Activated CD4-positive, alpha-beta T cell treated with anti-CD3 and anti-CD28 coated beads, Interleukin-2, amount 10 ng/mL, durations not matched to agents 7 days and 5 days (primary cell): ENCODE results near the gene CCDC152. TPM values are rescaled to one million over a fixed set of nuclear protein-coding genes. Genes with fewer than 3 reads are reported as not detected.

ENCODE experiments used
- CTCF ChIA-PET: fragments of 350-600 bp; sonication (Branson Sonifier 250); formaldehyde crosslinking; loops from one replicate; lab custom pipeline; 2021; ENCODE audit warnings: antibody characterized with exemption; lab: Charles Lee
- POLR2A ChIA-PET: fragments of 350-600 bp; sonication (Branson Sonifier 250); formaldehyde crosslinking; loops from one replicate; lab custom pipeline; 2021; ENCODE audit warnings: antibody characterized with exemption; lab: Charles Lee
- DNase-seq: peaks from one replicate; pipeline ENCODE4 v3.0.0-alpha.2; 2020
- H3K27ac Mint-ChIP-seq: one replicate; pipeline ENCODE4 v1.8.0; 2021; ENCODE audit warnings: mild to moderate bottlenecking, moderate library complexity, mixed read lengths
- H3K27me3 Mint-ChIP-seq: one replicate; pipeline ENCODE4 v1.8.0; 2021; ENCODE audit warnings: mixed read lengths
- H3K36me3 Mint-ChIP-seq: one replicate; pipeline ENCODE4 v1.8.0; 2021; ENCODE audit warnings: low read depth, mixed read lengths
- H3K4me1 Mint-ChIP-seq: one replicate; pipeline ENCODE4 v1.8.0; 2021; ENCODE audit warnings: mixed read lengths
- H3K4me3 Mint-ChIP-seq: one replicate; pipeline ENCODE4 v1.8.0; 2021; ENCODE audit warnings: mild to moderate bottlenecking, moderate library complexity, mixed read lengths
- H3K9me3 Mint-ChIP-seq: one replicate; pipeline ENCODE4 v1.8.0; 2021; ENCODE audit warnings: mixed read lengths
- total RNA-seq, 2 experiments: library from RNA; stranded (reverse); gene quantifications; one replicate each; pipeline ENCODE4 v1.2.3, GENCODE V29; 2021

CCDC152 gene
- total RNA-seq, 2 experiments from 2014 or later, result 4.8 to 5.2 TPM

DNA sequence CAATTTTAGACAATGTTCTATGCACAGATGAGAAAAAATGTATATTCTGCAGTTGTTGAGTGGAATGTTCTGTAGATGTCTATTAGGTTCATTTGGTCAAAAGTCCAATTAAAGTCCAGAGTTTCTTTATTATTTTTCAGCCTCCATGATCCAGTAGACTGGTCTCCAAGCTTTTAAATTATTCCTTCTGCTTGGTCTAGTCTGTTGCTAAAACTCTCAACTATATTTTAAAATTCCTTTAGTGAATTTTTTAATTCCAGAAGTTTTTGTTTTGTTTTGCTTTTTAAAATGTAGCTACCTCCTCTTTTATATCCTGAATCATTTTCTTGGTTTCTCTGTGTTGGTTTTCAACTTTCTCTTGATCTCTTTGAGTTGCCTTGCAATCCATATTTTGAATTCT lies 30.5 kb downstream of the CCDC152 start:
- H3K27ac Mint-ChIP-seq, result no peak overlapping the region
- no peaks in the 10 kb centered on the region for H3K4me1 Mint-ChIP-seq
- H3K9me3 Mint-ChIP-seq, result peaks cover 23% of the 10 kb centered on the region
- DNase-seq, result no peak
- H3K4me3 Mint-ChIP-seq, result no peak overlapping the region
- peaks cover 21% of the 10 kb centered on the region for H3K36me3 Mint-ChIP-seq
- no peaks in the 10 kb centered on the region for H3K27me3 Mint-ChIP-seq
- ChIA-PET POLR2A (no interaction called here), CTCF (no interaction called here)

DNA sequence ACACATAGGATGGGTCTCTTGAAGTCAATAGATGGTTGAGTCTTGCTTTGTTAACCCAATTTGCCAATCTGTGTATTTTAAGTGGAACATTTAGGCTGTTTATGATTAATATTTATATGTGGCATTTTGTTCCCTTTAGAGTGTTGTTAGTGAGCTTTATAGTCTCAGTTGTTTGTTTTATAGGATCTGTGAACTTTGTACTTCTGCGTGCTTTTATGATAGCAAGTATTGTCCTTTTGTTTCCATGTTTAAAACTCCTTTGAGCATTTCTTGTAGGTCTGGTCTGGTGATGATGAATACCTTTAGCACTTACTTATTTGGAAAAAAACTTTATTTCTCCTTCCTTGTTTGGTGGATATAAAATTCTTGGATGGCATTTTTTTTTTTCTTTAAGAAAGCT lies 31.2 kb downstream of the CCDC152 start:
- ChIA-PET CTCF (interaction anchor here (0.6 kb wide), 1 partner anchor 755 kb away, joined by 4 read pairs; no protein-coding TSS in a partner anchor), POLR2A (no interaction called here)
- Mint-ChIP-seq H3K27ac (no peak overlapping the region), H3K4me3 (no peak overlapping the region), H3K9me3 (peaks cover 23% of the 10 kb centered on the region), H3K36me3 (peaks cover 21% of the 10 kb centered on the region), H3K4me1 (no peaks in the 10 kb centered on the region), H3K27me3 (no peaks in the 10 kb centered on the region)
- DNase-seq, result no peak

DNA sequence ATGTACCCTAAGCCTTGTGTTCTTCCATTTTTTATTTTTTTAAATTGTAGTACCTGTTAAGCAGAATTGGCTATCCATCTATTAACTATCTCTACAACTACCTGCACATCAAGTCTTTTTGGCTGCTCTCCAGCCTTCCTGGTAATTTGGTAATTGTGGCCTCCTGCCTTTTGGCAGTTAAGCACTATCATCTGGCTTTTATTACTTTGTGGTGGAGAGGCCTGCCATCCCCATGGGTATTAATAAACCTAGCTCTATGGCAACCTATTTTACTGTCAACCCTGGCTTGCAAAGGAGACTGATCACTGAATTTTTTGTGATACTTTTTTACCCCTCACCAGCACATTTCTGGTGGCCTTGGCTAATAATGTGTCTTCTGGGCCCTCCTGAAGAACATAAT lies 34.5 kb downstream of the CCDC152 start:
- ChIA-PET POLR2A (no interaction called here), CTCF (no interaction called here)
- Mint-ChIP-seq H3K9me3 (peaks cover 19% of the 10 kb centered on the region), H3K4me3 (no peak overlapping the region), H3K4me1 (no peaks in the 10 kb centered on the region), H3K36me3 (peaks cover 12% of the 10 kb centered on the region), H3K27me3 (no peaks in the 10 kb centered on the region), H3K27ac (no peak overlapping the region)
- no peak for DNase-seq

DNA sequence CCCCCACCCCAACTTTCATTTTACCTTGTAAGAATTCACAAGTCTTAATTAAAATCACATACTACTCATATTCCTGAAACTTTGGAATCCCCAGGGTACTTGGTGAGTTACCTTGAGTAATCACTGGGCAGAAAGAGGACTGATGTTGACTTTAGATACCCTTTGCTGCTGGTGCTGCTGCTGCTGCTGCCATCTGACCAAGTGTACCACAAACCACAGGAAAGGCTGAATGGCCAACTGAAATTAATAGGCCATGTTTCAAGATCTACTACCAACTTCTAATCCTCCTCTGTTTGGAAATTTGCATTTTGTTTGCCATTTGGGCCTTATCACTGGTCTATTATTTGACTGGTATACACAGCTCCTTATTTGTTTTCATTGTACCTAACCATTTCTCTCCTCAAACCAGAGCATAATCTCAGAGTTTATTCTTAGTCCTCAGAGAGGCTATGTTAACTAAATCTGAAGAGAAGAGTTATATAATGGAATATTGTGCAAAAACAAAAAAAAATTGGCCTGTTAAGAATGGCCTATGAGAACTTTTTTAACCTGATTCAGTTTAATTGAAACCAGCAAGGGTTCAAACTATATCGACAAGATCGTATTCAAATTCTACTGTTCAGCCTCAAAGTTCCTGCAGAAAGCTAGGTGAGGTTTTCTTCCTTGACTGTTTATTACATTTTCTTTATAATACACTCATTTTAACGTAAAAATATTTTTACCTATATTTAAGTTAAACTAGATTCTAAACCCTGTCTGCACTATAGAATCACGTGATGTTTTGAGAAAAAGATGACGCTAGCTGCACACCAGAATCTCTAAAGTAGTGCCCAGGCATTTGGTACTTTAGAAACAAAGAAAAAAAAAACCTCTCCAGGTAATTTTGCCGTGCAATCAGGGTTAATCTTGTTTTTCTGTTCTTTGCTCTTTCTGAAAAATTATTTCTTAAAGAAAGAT lies 41.9 kb downstream of the CCDC152 start:
- POLR2A ChIA-PET, result no interaction called here
- DNase-seq, result no peak
- H3K27me3 Mint-ChIP-seq, result no peaks in the 10 kb centered on the region
- peaks cover 12% of the 10 kb centered on the region for H3K36me3 Mint-ChIP-seq
- no peaks in the 10 kb centered on the region for H3K4me1 Mint-ChIP-seq
- CTCF ChIA-PET, result no interaction called here
- H3K4me3 Mint-ChIP-seq, result no peak overlapping the region
- peaks cover 10% of the 10 kb centered on the region for H3K9me3 Mint-ChIP-seq
- H3K27ac Mint-ChIP-seq, result no peak overlapping the region

DNA sequence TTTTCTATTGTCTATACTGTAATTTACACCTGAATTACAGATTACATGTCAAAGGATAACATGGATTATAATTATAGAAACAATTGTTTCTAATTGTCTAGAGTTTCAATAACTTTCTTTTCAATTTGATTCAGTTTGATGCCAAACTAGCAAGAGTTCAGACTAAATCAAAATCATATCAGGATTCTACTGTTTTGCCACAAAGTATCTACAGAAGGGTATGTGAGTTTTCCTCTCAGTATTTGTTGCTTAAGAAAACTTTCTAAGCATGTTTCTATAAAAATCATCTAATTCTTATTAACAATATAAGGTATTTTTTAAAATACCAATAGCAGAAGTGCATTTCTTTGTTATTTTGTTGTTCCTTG lies 42.6 kb downstream of the CCDC152 start:
- POLR2A ChIA-PET, result no interaction called here
- Mint-ChIP-seq H3K27ac (no peak overlapping the region), H3K4me3 (no peak overlapping the region), H3K36me3 (peaks cover 9% of the 10 kb centered on the region), H3K9me3 (peaks cover 8% of the 10 kb centered on the region), H3K4me1 (no peaks in the 10 kb centered on the region), H3K27me3 (no peaks in the 10 kb centered on the region)
- no peak for DNase-seq
- CTCF ChIA-PET, result no interaction called here

DNA sequence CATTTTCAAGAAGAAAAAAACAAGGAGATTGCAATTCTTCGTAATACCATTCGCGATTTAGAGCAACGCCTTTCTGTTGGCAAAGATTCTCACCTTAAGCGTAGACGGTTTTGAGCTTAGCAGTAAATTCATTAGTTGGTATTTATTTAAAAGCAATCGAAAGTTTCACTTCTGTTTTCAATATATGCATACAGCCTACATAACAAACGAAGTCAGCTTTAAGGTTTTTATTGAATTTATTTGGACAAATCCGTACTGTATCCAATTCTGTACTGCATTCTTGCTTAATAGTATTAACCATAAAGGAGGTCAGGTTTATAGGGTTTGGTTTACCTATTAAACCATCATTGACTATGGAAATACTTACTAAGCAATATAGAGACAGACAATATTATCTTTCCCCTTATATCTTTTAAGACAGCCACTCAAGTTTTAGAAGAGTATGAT lies 43.1 kb downstream of the CCDC152 start:
- Mint-ChIP-seq H3K9me3 (peaks cover 4% of the 10 kb centered on the region), H3K4me3 (no peak overlapping the region), H3K27ac (no peak overlapping the region), H3K27me3 (no peaks in the 10 kb centered on the region), H3K4me1 (no peaks in the 10 kb centered on the region), H3K36me3 (peaks cover 9% of the 10 kb centered on the region)
- POLR2A ChIA-PET, result no interaction called here
- CTCF ChIA-PET, result no interaction called here
- DNase-seq, result no peak

DNA sequence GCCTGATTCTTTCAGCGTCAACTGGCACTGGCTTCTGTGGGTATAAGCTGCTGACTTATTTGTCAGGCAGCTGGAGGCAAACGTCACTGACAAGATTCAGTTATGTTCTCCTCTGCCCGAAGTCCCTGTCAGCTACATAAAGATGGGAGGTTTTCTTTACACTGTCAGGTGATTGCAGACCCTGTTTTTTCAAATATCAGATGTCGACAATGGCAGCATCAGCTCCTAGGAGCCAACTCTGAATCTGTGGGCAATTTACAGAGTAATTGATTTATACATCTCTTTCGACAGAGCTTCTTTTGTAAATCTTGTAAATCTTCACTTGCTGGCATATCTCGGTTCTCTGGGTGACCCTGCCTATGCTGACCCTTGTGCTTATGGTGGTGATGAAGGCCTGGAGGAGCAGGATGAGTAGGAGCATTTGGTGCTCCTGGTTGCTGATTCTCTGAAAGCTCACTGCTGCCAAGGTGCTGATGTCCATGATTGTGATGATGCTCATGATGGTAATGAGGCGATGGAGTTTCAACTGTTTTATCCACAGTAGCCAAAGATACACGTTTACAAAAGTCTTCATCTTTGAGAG lies 44.2 kb downstream of the CCDC152 start:
- no peaks in the 10 kb centered on the region for H3K4me1 Mint-ChIP-seq
- ChIA-PET CTCF (no interaction called here), POLR2A (no interaction called here)
- no peaks in the 10 kb centered on the region for H3K27me3 Mint-ChIP-seq
- peaks cover 9% of the 10 kb centered on the region for H3K36me3 Mint-ChIP-seq
- H3K27ac Mint-ChIP-seq, result no peak overlapping the region
- H3K9me3 Mint-ChIP-seq, result peaks cover 4% of the 10 kb centered on the region
- DNase-seq, result no peak
- no peak overlapping the region for H3K4me3 Mint-ChIP-seq

DNA sequence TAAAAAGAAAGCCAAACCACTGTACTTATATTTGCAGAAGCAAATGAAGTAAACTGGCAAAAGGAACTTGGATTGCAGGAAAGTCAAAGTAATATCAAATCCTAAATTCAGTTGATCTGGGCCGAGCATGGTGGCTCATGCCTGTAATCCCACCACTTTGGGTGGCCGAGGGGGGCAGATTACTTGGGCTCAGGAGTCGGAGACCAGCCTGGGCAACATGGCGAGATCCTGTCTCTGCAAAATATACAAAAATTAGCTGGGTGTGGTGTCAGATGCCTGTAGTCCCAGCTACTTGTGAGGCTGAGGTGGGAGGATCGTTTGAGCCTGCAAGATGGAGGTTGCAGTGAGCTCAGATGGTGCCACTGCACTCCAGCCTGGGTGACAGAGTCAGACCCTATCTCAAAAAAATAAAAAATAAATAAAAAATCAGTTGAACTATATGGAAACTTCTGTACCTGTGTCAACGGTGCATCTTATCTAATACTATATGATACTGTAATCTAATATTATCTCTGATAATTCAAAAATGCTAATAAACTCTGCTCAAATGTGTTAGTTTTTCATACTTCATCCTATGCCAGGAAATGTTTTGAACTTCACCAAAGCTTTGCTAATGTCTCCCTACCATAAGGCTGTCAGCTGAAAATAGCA lies 45.0 kb downstream of the CCDC152 start:
- Mint-ChIP-seq H3K27me3 (no peaks in the 10 kb centered on the region), H3K9me3 (peaks cover 4% of the 10 kb centered on the region), H3K36me3 (peaks cover 9% of the 10 kb centered on the region), H3K27ac (no peak overlapping the region), H3K4me1 (no peaks in the 10 kb centered on the region), H3K4me3 (no peak overlapping the region)
- ChIA-PET POLR2A (no interaction called here), CTCF (no interaction called here)
- no peak for DNase-seq

DNA sequence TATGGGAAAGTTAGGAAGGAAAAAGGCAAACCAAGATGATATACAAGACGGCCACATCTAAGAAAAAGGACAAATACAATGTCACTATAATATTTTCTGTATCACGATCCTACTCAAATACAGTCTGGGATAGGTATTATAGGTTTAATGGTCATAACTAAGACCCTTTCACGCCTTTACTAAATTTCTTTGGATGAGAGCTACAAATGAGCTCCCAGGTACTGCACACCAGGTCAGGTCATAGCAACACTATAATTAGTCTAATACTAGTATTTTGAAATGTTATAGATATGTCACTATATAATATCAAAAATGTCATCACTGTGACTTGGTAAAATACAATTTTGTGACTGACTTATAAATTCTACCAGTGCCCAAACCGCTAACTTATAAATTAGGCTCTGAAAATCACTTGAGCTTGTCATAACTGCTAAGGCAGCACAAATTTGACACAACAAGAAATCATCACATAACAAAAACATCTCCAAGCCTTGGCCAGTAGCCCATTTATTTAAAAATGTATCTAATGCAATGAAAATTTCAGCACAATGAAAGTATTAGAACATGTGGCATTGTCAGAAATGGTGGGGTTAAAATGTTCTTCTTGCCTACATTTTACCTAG lies 48.2 kb downstream of the CCDC152 start:
- ChIA-PET CTCF (no interaction called here), POLR2A (no interaction called here)
- H3K4me1 Mint-ChIP-seq, result no peaks in the 10 kb centered on the region
- no peak for DNase-seq
- H3K27me3 Mint-ChIP-seq, result no peaks in the 10 kb centered on the region
- no peaks in the 10 kb centered on the region for H3K36me3 Mint-ChIP-seq
- no peak overlapping the region for H3K4me3 Mint-ChIP-seq
- no peak overlapping the region for H3K27ac Mint-ChIP-seq
- no peaks in the 10 kb centered on the region for H3K9me3 Mint-ChIP-seq

DNA sequence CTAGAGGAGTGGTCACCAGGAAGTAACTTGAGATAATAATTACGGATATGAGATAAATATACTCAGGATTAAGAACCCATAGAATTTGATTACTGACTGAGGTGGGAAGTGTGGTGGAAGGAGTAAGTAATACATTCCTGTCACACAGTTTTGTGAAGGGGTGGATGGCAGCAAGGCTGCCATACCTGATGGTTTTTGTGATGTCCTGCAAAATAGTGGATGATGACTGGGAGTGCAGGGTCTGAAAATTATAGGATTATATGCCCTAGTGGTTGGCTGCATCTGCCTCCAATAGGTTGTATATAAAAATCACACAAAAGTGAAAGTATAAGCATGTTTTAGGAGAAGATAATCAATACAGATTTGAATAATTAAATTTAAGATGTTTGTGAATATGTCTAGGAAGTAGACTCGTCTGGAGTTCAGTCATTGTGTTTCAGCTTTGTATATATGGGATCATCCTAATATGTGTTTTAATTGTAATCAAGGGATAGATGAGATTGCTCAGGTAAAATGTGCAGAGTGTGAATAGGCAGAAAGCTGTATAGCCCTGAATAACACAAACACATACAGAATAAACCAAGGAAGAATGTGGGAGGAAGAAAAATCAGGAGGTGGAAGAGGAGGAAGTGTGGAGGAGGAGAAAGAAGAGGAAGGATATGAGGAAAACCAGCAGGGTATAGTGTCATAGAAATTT lies 49.5 kb downstream of the CCDC152 start:
- no peaks in the 10 kb centered on the region for H3K4me1 Mint-ChIP-seq
- no peaks in the 10 kb centered on the region for H3K9me3 Mint-ChIP-seq
- POLR2A ChIA-PET, result no interaction called here

DNA sequence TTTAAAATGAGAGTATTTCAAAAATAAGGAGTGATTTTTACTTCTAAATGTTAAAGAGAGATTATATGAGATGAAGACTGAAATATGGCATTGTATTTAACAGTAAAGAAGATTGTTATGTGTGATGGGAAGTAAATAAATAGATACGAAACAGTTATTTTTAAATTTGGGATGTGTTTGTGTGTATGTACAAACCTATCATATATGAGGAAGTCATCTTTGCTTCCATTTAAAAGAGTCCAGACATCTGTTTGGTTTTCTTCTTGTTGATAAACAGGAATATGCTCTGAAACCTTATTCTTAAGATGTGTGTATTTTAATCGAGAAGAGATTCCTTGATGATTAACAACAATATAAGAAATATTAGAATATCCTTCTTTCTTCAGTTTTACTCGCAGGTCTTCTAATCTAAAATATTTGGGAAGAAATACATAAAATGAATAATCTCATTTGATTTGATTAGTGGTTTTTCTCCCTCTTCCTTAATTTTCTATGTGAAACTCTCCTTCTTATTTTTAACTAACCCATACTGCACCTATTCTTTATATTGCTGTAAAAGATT lies 50.2 kb downstream of the CCDC152 start:
- H3K4me1 Mint-ChIP-seq, result peaks cover 2% of the 10 kb centered on the region
- no peaks in the 10 kb centered on the region for H3K36me3 Mint-ChIP-seq
- ChIA-PET CTCF (no interaction called here), POLR2A (no interaction called here)
- H3K27me3 Mint-ChIP-seq, result no peaks in the 10 kb centered on the region
- no peak overlapping the region for H3K4me3 Mint-ChIP-seq
- no peaks in the 10 kb centered on the region for H3K9me3 Mint-ChIP-seq
- no peak for DNase-seq
- no peak overlapping the region for H3K27ac Mint-ChIP-seq

More for the DNA sequence above, 49.5 kb downstream of the CCDC152 start:
- CTCF ChIA-PET, result no interaction called here
- no peaks in the 10 kb centered on the region for H3K36me3 Mint-ChIP-seq
- H3K27ac Mint-ChIP-seq, result no peak overlapping the region
- no peak for DNase-seq
- no peaks in the 10 kb centered on the region for H3K27me3 Mint-ChIP-seq
- no peak overlapping the region for H3K4me3 Mint-ChIP-seq

DNA sequence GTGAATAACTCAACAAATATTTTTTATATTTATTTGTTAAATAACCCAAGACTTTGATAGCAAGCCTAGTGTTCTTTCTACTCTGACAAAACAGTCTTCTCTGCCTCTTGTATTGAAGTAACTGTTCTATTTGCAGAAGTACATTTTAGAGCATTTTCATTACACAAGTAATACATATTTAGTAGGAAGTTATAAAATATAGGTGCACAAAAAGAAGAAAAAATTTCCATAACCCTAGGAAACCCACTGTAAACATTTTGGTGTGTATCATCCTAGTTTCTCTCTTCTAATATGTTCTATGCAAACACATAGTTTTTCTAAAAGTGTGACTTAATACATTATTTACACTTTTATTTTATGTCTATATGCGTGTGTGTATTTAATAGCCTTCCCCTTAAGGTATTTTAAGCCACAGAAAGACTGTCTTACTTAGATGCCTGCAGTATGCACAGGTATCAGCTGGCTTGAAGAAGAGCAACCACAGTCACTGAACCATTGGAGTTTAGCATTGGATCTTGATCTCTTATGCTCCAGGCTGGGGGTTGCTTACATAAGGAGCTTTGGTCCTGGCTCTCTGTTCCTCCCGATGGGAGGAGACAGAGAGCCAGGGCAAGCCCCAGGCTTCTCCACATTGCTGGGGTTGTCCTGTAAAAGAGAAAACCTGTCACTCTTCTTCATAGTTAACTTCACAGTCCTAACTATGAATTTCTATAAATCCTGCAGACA lies 51.3 kb downstream of the CCDC152 start:
- Mint-ChIP-seq H3K4me3 (no peak overlapping the region), H3K27me3 (no peaks in the 10 kb centered on the region), H3K27ac (no peak overlapping the region), H3K36me3 (no peaks in the 10 kb centered on the region), H3K9me3 (no peaks in the 10 kb centered on the region), H3K4me1 (peaks cover 3% of the 10 kb centered on the region)
- ChIA-PET CTCF (no interaction called here), POLR2A (no interaction called here)
- DNase-seq, result no peak
